Body of pancreas (tissue), 4 donors: ENCODE data around the gene MACF1.
A peak's percentile ranks its signal among the peaks of the same experiment; 100 is the strongest.

Source experiments
- POLR2A ChIP-seq, 3 donors: fragments of 450-650 bp; IDR thresholded peaks; one replicate each; pipeline ENCODE4 v1.6.1; 2016; ENCODE audit warnings: antibody characterized with exemption in 3 of 3, mild to moderate bottlenecking in 2 of 3
- TF ChIP-seq, protein P1 (sequence below), 7 experiments: fragments of 450-650 bp in 4 of 7; fragments of 200-600 bp in 3 of 7; sonication (generic) in 3 of 7; IDR thresholded peaks; one replicate each; pipeline ENCODE4 v1.5.1; 2016 to 2019; ENCODE audit warnings: antibody characterized with exemption in 7 of 7

DNA sequence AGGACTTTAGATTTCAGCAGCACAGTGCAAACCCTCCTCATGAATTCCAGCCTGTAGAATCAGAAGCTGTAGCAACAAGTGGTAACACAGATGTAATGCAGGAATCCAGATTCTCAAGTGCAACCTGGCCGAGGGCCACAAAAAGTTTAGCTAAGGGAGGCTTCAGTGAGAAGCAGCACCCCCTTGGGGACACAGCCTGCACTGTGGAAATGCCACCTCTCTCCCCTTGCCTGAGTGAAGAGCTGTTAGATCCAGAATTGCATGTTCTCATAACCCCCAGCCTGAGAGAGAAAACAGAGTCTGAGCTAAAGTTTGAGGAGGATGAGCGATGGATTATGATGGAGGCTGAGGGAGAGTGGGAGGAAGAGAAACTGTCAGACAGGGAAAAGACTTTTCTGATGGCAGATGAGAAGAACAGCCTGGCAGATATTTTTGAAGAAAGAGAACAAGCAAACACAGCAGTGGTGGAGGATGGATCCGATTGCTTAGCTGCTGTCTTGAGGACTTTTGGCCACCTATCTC, 206.5 kb downstream of the MACF1 start:
- TF ChIP-seq POLR2A (IDR thresholded peaks at IDR 0.05) = peak in 1 of 3 donors; percentile 24
- TF ChIP-seq, protein P1, sequence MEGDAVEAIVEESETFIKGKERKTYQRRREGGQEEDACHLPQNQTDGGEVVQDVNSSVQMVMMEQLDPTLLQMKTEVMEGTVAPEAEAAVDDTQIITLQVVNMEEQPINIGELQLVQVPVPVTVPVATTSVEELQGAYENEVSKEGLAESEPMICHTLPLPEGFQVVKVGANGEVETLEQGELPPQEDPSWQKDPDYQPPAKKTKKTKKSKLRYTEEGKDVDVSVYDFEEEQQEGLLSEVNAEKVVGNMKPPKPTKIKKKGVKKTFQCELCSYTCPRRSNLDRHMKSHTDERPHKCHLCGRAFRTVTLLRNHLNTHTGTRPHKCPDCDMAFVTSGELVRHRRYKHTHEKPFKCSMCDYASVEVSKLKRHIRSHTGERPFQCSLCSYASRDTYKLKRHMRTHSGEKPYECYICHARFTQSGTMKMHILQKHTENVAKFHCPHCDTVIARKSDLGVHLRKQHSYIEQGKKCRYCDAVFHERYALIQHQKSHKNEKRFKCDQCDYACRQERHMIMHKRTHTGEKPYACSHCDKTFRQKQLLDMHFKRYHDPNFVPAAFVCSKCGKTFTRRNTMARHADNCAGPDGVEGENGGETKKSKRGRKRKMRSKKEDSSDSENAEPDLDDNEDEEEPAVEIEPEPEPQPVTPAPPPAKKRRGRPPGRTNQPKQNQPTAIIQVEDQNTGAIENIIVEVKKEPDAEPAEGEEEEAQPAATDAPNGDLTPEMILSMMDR (IDR thresholded peaks at IDR 0.05) = peak; percentile 42 to 88 (median 81)
